ENCODE data around the gene PLCB1.

PLCB1 gene

DNA sequence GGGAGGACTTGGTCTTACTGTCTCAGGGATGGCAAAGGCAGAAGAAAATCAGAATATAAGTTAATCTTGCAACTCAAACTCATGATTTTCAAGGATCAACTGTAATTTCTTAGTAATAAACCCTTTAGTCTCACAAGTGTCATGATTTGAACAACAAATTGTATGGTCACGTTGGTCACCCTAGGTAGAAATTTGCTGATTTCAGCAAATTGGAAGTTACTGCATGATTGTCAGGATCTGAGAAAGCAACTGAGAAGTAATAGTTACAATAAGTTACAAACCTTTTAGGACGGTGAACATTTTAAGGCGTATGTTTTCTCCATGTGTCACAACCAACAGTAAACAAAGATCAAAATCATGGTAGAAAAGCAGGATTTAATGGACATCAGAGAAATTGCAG, 375.2 kb downstream of the PLCB1 start:
- H3K4me2 ChIP-seq (ENCODE audit: low read length), result no peak overlapping the region
- H3K4me3 ChIP-seq (ENCODE audit: low read depth, low read length, poor library complexity, severe bottlenecking), result no peak overlapping the region
- no peaks in the 10 kb centered on the region for H3F3A ChIP-seq (ENCODE audit: insufficient read depth, low read length)
- H3K79me2 ChIP-seq (ENCODE audit: insufficient read depth, low read length), result no peaks in the 10 kb centered on the region
- TF ChIP-seq EZH2 (IDR thresholded peaks at IDR 0.05; ENCODE audit: borderline replicate concordance, low read length) (no peak), CTCF (IDR thresholded peaks at IDR 0.05; ENCODE audit: low read length) (no peak)
- no peak overlapping the region for H3K9ac ChIP-seq (ENCODE audit: low read length)
- no peaks in the 10 kb centered on the region; the same call in 1 of the 2 replicates for H3K36me3 ChIP-seq (ENCODE audit: insufficient read depth, low read length)
- H3K4me1 ChIP-seq (ENCODE audit: insufficient read depth, low read length, severe bottlenecking), result no peaks in the 10 kb centered on the region
- H4K20me1 ChIP-seq (ENCODE audit: insufficient read depth, low read length), result no peaks in the 10 kb centered on the region
- no peaks in the 10 kb centered on the region for H3K27me3 ChIP-seq (ENCODE audit: insufficient read depth, low read length)
- H3K9me3 ChIP-seq (ENCODE audit: low read length), result peaks cover 8% of the 10 kb centered on the region; the same call in 1 of the 2 replicates
- H3K27ac ChIP-seq (ENCODE audit: low read depth, low read length, poor library complexity, severe bottlenecking), result no peak overlapping the region
- no peaks in the 10 kb centered on the region for H3K9me2 ChIP-seq (ENCODE audit: low read depth, low read length)
- no peak overlapping the region for H2AFZ ChIP-seq (ENCODE audit: low read length)

DNA sequence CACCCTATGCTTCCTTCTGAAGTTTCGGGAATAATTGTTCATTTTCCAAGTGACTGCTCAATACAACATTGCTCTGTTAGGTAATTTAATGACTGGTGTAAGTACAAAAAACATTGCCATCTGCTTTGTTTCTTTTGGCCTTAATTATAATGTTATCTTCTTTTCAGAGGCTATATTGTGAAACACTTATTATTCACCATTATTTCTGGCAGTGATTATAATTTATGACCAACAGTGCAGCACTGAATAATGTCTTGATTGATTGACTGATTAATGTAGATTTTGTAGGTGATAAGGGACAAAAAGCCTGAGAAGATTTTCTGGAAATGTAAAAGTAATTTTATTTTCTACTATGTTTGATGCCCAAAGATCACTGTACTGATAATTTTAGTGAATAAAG, 377.7 kb downstream of the PLCB1 start:
- Histone ChIP-seq H3K4me3 (ENCODE audit: low read depth, low read length, poor library complexity, severe bottlenecking) (no peak overlapping the region), H3K27me3 (ENCODE audit: insufficient read depth, low read length) (no peaks in the 10 kb centered on the region), H3K9me3 (ENCODE audit: low read length) (peaks cover 8% of the 10 kb centered on the region; the same call in 1 of the 2 replicates), H2AFZ (ENCODE audit: low read length) (peak overlapping the region; percentile 72; the same call in 1 of the 2 replicates), H3K79me2 (ENCODE audit: insufficient read depth, low read length) (no peaks in the 10 kb centered on the region), H3K9ac (ENCODE audit: low read length) (no peak overlapping the region), H3K27ac (ENCODE audit: low read depth, low read length, poor library complexity, severe bottlenecking) (no peak overlapping the region), H3K4me2 (ENCODE audit: low read length) (no peak overlapping the region), H3K36me3 (ENCODE audit: insufficient read depth, low read length) (no peaks in the 10 kb centered on the region; the same call in 1 of the 2 replicates), H3K4me1 (ENCODE audit: insufficient read depth, low read length, severe bottlenecking) (no peaks in the 10 kb centered on the region), H4K20me1 (ENCODE audit: insufficient read depth, low read length) (no peaks in the 10 kb centered on the region), H3F3A (ENCODE audit: insufficient read depth, low read length) (no peaks in the 10 kb centered on the region), H3K9me2 (ENCODE audit: low read depth, low read length) (no peaks in the 10 kb centered on the region)
- TF ChIP-seq CTCF (IDR thresholded peaks at IDR 0.05; ENCODE audit: low read length) (no peak), EZH2 (IDR thresholded peaks at IDR 0.05; ENCODE audit: borderline replicate concordance, low read length) (no peak)

GRCh38 chr20:8510808-8511207, 378.7 kb downstream of the PLCB1 start:
- Histone ChIP-seq H3K27ac (ENCODE audit: low read depth, low read length, poor library complexity, severe bottlenecking) (no peak overlapping the region), H3K9me3 (ENCODE audit: low read length) (peaks cover 14% of the 10 kb centered on the region; the same call in 1 of the 2 replicates), H3K4me2 (ENCODE audit: low read length) (no peak overlapping the region), H3K27me3 (ENCODE audit: insufficient read depth, low read length) (no peaks in the 10 kb centered on the region), H3K4me1 (ENCODE audit: insufficient read depth, low read length, severe bottlenecking) (no peaks in the 10 kb centered on the region), H4K20me1 (ENCODE audit: insufficient read depth, low read length) (no peaks in the 10 kb centered on the region), H3K9ac (ENCODE audit: low read length) (no peak overlapping the region), H3K4me3 (ENCODE audit: low read depth, low read length, poor library complexity, severe bottlenecking) (no peak overlapping the region), H3K9me2 (ENCODE audit: low read depth, low read length) (no peaks in the 10 kb centered on the region), H3F3A (ENCODE audit: insufficient read depth, low read length) (no peaks in the 10 kb centered on the region), H3K36me3 (ENCODE audit: insufficient read depth, low read length) (no peaks in the 10 kb centered on the region; the same call in 1 of the 2 replicates), H2AFZ (ENCODE audit: low read length) (no peak overlapping the region), H3K79me2 (ENCODE audit: insufficient read depth, low read length) (no peaks in the 10 kb centered on the region)
- no peak for TF ChIP-seq CTCF (IDR thresholded peaks at IDR 0.05; ENCODE audit: low read length)
- no peak for TF ChIP-seq EZH2 (IDR thresholded peaks at IDR 0.05; ENCODE audit: borderline replicate concordance, low read length)
